SK-N-SH (cell line): Measurements from ENCODE around the gene AREL1. TPM values are rescaled to one million over a fixed set of nuclear protein-coding genes. Genes with fewer than 3 reads are reported as not detected.
A peak's percentile ranks its signal among the peaks of the same experiment; 100 is the strongest.

Experiments
- CTCF ChIA-PET: fragments of 300-600, 350-600 bp; formaldehyde crosslinking; extraction: SDS; loops from one replicate; lab custom pipeline; 2021; lab: Yijun Ruan, JAX
- POLR2A ChIA-PET: fragments of 350-600 bp; sonication (Branson Sonifier 250); formaldehyde crosslinking; extraction: SDS; loops from one replicate; lab custom pipeline; 2020; ENCODE audit warnings: antibody characterized with exemption, inconsistent platforms; lab: Yijun Ruan, JAX
- DNase-seq: peaks from one replicate; pipeline ENCODE4 v3.0.0; 2012
- H2AFZ ChIP-seq: fragments of 200-600 bp; sonication (generic); 2 replicates; pipeline ENCODE4 v1.8.1; 2016; ENCODE audit warnings: antibody characterized with exemption, mild to moderate bottlenecking, low read depth
- H3F3A ChIP-seq: fragments of 200-600 bp; sonication (generic); replicated peaks from 2 replicates; pipeline ENCODE3; 2016; ENCODE audit warnings: antibody characterized with exemption, mild to moderate bottlenecking; ENCODE audit not compliant: insufficient read depth
- H3K27ac ChIP-seq, 2 experiments: fragments of 200-500 bp in 1 of 2; fragments of 200-600 bp in 1 of 2; sonication (Bioruptor generic) in 1 of 2; sonication (generic), shearing (Covaris generic) in 1 of 2; 2 replicates each; pipeline versions ENCODE4 v1.5.1 to v1.6.1; 2014 to 2016; ENCODE audit warnings: low read depth in 2 of 2, inconsistent platforms in 1 of 2, low read length in 1 of 2, mild to moderate bottlenecking in 1 of 2, mixed read lengths in 1 of 2
- H3K27me3 ChIP-seq: fragments of 200-600 bp; sonication (generic), shearing (Covaris generic); 2 replicates; pipeline ENCODE4 v1.6.1; 2016; ENCODE audit warnings: mixed run types; ENCODE audit not compliant: insufficient read depth
- H3K36me3 ChIP-seq, 2 experiments: fragments of 200-500 bp in 1 of 2; fragments of 200-600 bp in 1 of 2; sonication (Bioruptor generic) in 1 of 2; sonication (generic) in 1 of 2; replicated peaks in 1 of 2; 2 replicates each; pipeline versions ENCODE3 to v1.5.1; 2014 to 2016; ENCODE audit warnings: low read length in 1 of 2, mild to moderate bottlenecking in 1 of 2; ENCODE audit not compliant: insufficient read depth in 2 of 2, control insufficient read depth in 1 of 2
- H3K4me1 ChIP-seq, 2 experiments: fragments of 200-500 bp in 1 of 2; fragments of 200-600 bp in 1 of 2; sonication (Bioruptor generic) in 1 of 2; sonication (generic), shearing (Covaris generic) in 1 of 2; 2 replicates each; pipeline versions ENCODE4 v1.5.1 to v1.6.1; 2014 to 2016; ENCODE audit warnings: low read depth in 1 of 2, low read length in 1 of 2, mixed run types in 1 of 2; ENCODE audit not compliant: insufficient read depth in 2 of 2, control insufficient read depth in 1 of 2
- H3K4me2 ChIP-seq: fragments of 200-600 bp; sonication (generic), shearing (Covaris generic); 2 replicates; pipeline ENCODE4 v1.6.1; 2017; ENCODE audit warnings: mixed run types
- H3K4me3 ChIP-seq, 2 experiments: fragments of 200-500 bp in 1 of 2; fragments of 200-600 bp in 1 of 2; sonication (Bioruptor generic) in 1 of 2; sonication (generic), shearing (Covaris generic) in 1 of 2; 2 replicates each; pipeline versions ENCODE4 v1.5.1 to v1.8.1; 2014 to 2016; ENCODE audit warnings: low read depth in 2 of 2, inconsistent platforms in 1 of 2, low read length in 1 of 2, mild to moderate bottlenecking in 1 of 2, mixed read lengths in 1 of 2, moderate library complexity in 1 of 2
- H3K79me2 ChIP-seq: fragments of 200-600 bp; sonication (generic); 2 replicates; pipeline ENCODE4 v1.8.1; 2017; ENCODE audit warnings: mild to moderate bottlenecking; ENCODE audit not compliant: insufficient read depth
- H3K9ac ChIP-seq: fragments of 200-600 bp; sonication (generic); 2 replicates; pipeline ENCODE4 v1.6.1; 2017; ENCODE audit warnings: mixed run types
- H3K9me2 ChIP-seq: fragments of 200-600 bp; sonication (generic); 2 replicates; pipeline ENCODE4 v1.6.1; 2017; ENCODE audit warnings: mixed run types
- H3K9me3 ChIP-seq: fragments of 200-600 bp; sonication (generic); 2 replicates; pipeline ENCODE4 v1.6.1; 2017; ENCODE audit warnings: mixed run types, mild to moderate bottlenecking, moderate library complexity
- H4K20me1 ChIP-seq: fragments of 200-600 bp; sonication (generic); 2 replicates; pipeline ENCODE4 v1.6.1; 2017; ENCODE audit warnings: mild to moderate bottlenecking, mixed run types; ENCODE audit not compliant: insufficient read depth
- CHD2 ChIP-seq: fragments of 150-350 bp; IDR thresholded peaks from 2 replicates; pipeline ENCODE4 v1.6.1; 2018; ENCODE audit warnings: low read length; ENCODE audit not compliant: partially characterized antibody
- CTCF ChIP-seq: fragments of 200-600 bp; sonication (generic); IDR thresholded peaks from 2 replicates; pipeline ENCODE4 v1.6.1; 2017; ENCODE audit warnings: antibody characterized with exemption, mild to moderate bottlenecking, moderate library complexity
- EZH2phosphoT487 ChIP-seq: fragments of 200-600 bp; sonication (generic); IDR thresholded peaks from 2 replicates; pipeline ENCODE4 v1.6.1; 2017; ENCODE audit warnings: low read depth, mixed run types, mild to moderate bottlenecking, antibody characterized with exemption, moderate library complexity, borderline replicate concordance
- FOSL2 ChIP-seq: IDR thresholded peaks from 2 replicates; pipeline ENCODE4 v1.4.0; 2012; ENCODE audit warnings: low read depth, mild to moderate bottlenecking, moderate library complexity, borderline replicate concordance
- FOXJ3 ChIP-seq: sonication (generic); formaldehyde crosslinking; IDR thresholded peaks from 2 replicates; pipeline ENCODE4 v1.5.1; 2020; ENCODE audit warnings: mild to moderate bottlenecking, missing genetic modification reagents
- NFIC ChIP-seq: IDR thresholded peaks from 2 replicates; pipeline ENCODE4 v1.4.0; 2012; ENCODE audit warnings: borderline replicate concordance
- NRF1 ChIP-seq: IDR thresholded peaks from 2 replicates; pipeline ENCODE4 v1.6.1; 2012; ENCODE audit warnings: low read depth, mild to moderate bottlenecking, low read length
- REST ChIP-seq: IDR thresholded peaks from 2 replicates; pipeline ENCODE4 v1.6.1; 2012; ENCODE audit warnings: mild to moderate bottlenecking, low read depth, low read length, moderate library complexity
- SIN3A ChIP-seq: IDR thresholded peaks from 2 replicates; pipeline ENCODE4 v1.6.1; 2012; ENCODE audit warnings: low read depth, mild to moderate bottlenecking, low read length, moderate library complexity, borderline replicate concordance
- TAF1 ChIP-seq: IDR thresholded peaks from 2 replicates; pipeline ENCODE4 v1.6.1; 2012; ENCODE audit warnings: low read depth, mild to moderate bottlenecking, low read length, moderate library complexity, borderline replicate concordance
- ZBTB33 ChIP-seq: IDR thresholded peaks from 2 replicates; pipeline ENCODE4 v1.4.0; 2012; ENCODE audit warnings: low read depth, borderline replicate concordance
- WGBS: methylation state at CpG from one replicate; pipeline ENCODE4 v1.1.6; 2017; ENCODE audit warnings: low lambda C conversion rate; 5-methylcytosine and 5-hydroxymethylcytosine counted together
- polyA plus RNA-seq, 3 experiments: library from polyadenylated mRNA; depleted of rRNA; stranded (reverse); fragments of >200 nt; gene quantifications; 2 replicates each; pipeline ENCODE4 v1.2.3, GENCODE V29; 2012

AREL1 gene
- polyA plus RNA-seq, 1 of the 3 experiments (the other 2 are of a cell fraction), result 35.1 TPM

- WGBS, result 81% methylated on average over 3 of the region's 3 CpGs
- no peak overlapping the region for H3K4me3 ChIP-seq
- H3K9ac ChIP-seq, result no peak overlapping the region
- CTCF ChIA-PET, result no interaction called here
- no peak for TF ChIP-seq ZBTB33
- no peak for TF ChIP-seq NRF1
- TF ChIP-seq FOXJ3 (CRISPR knock-in tag), result no peak
- no peak for TF ChIP-seq TAF1
- H2AFZ ChIP-seq, result no peak overlapping the region
- H3K9me2 ChIP-seq, result no peaks in the 10 kb centered on the region
- H3K27ac ChIP-seq, result no peak overlapping the region
- H4K20me1 ChIP-seq, result no peaks in the 10 kb centered on the region
- no peaks in the 10 kb centered on the region for H3F3A ChIP-seq
- H3K36me3 ChIP-seq, result peaks cover 4 to 40% of the 10 kb centered on the region in 2 experiments
- H3K4me2 ChIP-seq, result no peak overlapping the region
- no peaks in the 10 kb centered on the region; a peak in 1 of 4 replicates for H3K4me1 ChIP-seq
- H3K9me3 ChIP-seq, result no peaks in the 10 kb centered on the region
- H3K79me2 ChIP-seq, result peaks cover 19% of the 10 kb centered on the region
- H3K27me3 ChIP-seq, result no peaks in the 10 kb centered on the region
- POLR2A ChIA-PET, result no interaction called here
- no peak for DNase-seq
Measured at GRCh38 chr14:74723134-74723533, 10.3 kb upstream of the AREL1 start.

GRCh38 chr14:74720526-74720925 lies 7.6 kb upstream of the AREL1 start:
- Histone ChIP-seq H3K79me2 (peaks cover 13% of the 10 kb centered on the region), H3K27me3 (no peaks in the 10 kb centered on the region), H3K9me2 (no peaks in the 10 kb centered on the region), H3K9me3 (no peaks in the 10 kb centered on the region), H3F3A (no peaks in the 10 kb centered on the region), H4K20me1 (no peaks in the 10 kb centered on the region), H3K36me3 (peaks cover 24 to 55% of the 10 kb centered on the region in 2 experiments), H3K4me3 (no peak overlapping the region), H3K9ac (no peak overlapping the region), H3K27ac (no peak overlapping the region), H3K4me2 (no peak overlapping the region), H2AFZ (no peak overlapping the region), H3K4me1 (no peaks in the 10 kb centered on the region; a peak in 1 of 4 replicates)
- CTCF ChIA-PET, result no interaction called here
- POLR2A ChIA-PET, result interaction anchor here (0.6 kb wide), 1 partner anchor 557 kb away, joined by 3 read pairs; no protein-coding TSS in a partner anchor
- TF ChIP-seq FOSL2, result peak; percentile 10; the same call in 1 of the 2 replicates
- TF ChIP-seq NFIC, result no peak
- TF ChIP-seq SIN3A, result no peak
- TF ChIP-seq FOXJ3 (CRISPR knock-in tag), result no peak
- no peak for DNase-seq

GRCh38 chr14:74713395-74713735 lies 485 bp upstream of the AREL1 start:
- ChIA-PET POLR2A (no interaction called here), CTCF (no interaction called here)
- H3K4me1 ChIP-seq, result peaks cover 6 to 14% of the 10 kb centered on the region in 2 experiments; a peak in 3 of 4 replicates
- peak overlapping the region; percentile 67 for H3K4me2 ChIP-seq
- peaks cover 73% of the 10 kb centered on the region for H3K79me2 ChIP-seq
- no peak for DNase-seq
- TF ChIP-seq EZH2phosphoT487, result no peak
- no peak for TF ChIP-seq TAF1
- TF ChIP-seq FOXJ3 (CRISPR knock-in tag), result no peak
- TF ChIP-seq CTCF, result no peak
- TF ChIP-seq CHD2, result no peak
- TF ChIP-seq REST, result no peak
- H3K36me3 ChIP-seq, result peaks cover 29 to 33% of the 10 kb centered on the region in 2 experiments
- peak overlapping the region; percentile 40 to 63; a peak in 3 of 4 replicates for H3K27ac ChIP-seq
- peak overlapping the region; percentile 77 for H3K9ac ChIP-seq
- H3K9me2 ChIP-seq, result no peaks in the 10 kb centered on the region
- H3K9me3 ChIP-seq, result no peaks in the 10 kb centered on the region
- peak overlapping the region; percentile 80 for H2AFZ ChIP-seq
- peaks cover 14% of the 10 kb centered on the region; the same call in 1 of the 2 replicates for H4K20me1 ChIP-seq
- H3K4me3 ChIP-seq, result peak overlapping the region; percentile 85 to 89
- no peaks in the 10 kb centered on the region for H3K27me3 ChIP-seq
- H3F3A ChIP-seq, result peaks cover 12% of the 10 kb centered on the region
- 20% methylated on average over 6 of the region's 6 CpGs for WGBS
